H9 (cell line): Measurements from ENCODE around the gene MRPL45. TPM values are rescaled to one million over a fixed set of nuclear protein-coding genes. Genes with fewer than 3 reads are reported as not detected.

Experiments
- DNase-seq: peaks from one replicate; pipeline ENCODE4 v3.0.0-alpha.2; 2017
- H2AFZ ChIP-seq: one replicate; pipeline ENCODE4 v1.6.1; 2013; ENCODE audit warnings: mild to moderate bottlenecking, low read length, control low read depth, moderate library complexity
- H2AK5ac ChIP-seq: 2 replicates; pipeline ENCODE4 v1.6.1; 2013; ENCODE audit warnings: low read length, control low read depth, mixed read lengths; ENCODE audit not compliant: insufficient read length
- H2BK120ac ChIP-seq: one replicate; pipeline ENCODE4 v1.6.1; 2013; ENCODE audit warnings: low read depth, mild to moderate bottlenecking, low read length, control low read depth, inconsistent platforms; ENCODE audit not compliant: poor library complexity, severe bottlenecking
- H2BK12ac ChIP-seq: 2 replicates; pipeline ENCODE4 v1.6.1; 2013; ENCODE audit warnings: low read length, control low read depth, mixed read lengths, low read depth; ENCODE audit not compliant: insufficient read length
- H2BK15ac ChIP-seq: 2 replicates; pipeline ENCODE4 v1.6.1; 2013; ENCODE audit warnings: low read depth, low read length, control low read depth
- H2BK20ac ChIP-seq: one replicate; pipeline ENCODE4 v1.6.1; 2013; ENCODE audit warnings: low read depth, mild to moderate bottlenecking, low read length, control low read depth, inconsistent platforms; ENCODE audit not compliant: poor library complexity, severe bottlenecking
- H2BK5ac ChIP-seq: 2 replicates; pipeline ENCODE4 v1.6.1; 2013; ENCODE audit warnings: low read length, control low read depth, mixed read lengths; ENCODE audit not compliant: insufficient read length
- H3K14ac ChIP-seq: 2 replicates; pipeline ENCODE4 v1.6.1; 2013; ENCODE audit warnings: low read length, control low read depth; ENCODE audit not compliant: insufficient read depth
- H3K18ac ChIP-seq: 2 replicates; pipeline ENCODE4 v1.6.1; 2013; ENCODE audit warnings: low read depth, mild to moderate bottlenecking, mixed read lengths, low read length, control low read depth; ENCODE audit not compliant: insufficient read length
- H3K23ac ChIP-seq: 2 replicates; pipeline ENCODE4 v1.6.1; 2013; ENCODE audit warnings: low read length, control low read depth, mixed read lengths, low read depth; ENCODE audit not compliant: insufficient read length
- H3K23me2 ChIP-seq: 2 replicates; pipeline ENCODE4 v1.6.1; 2013; ENCODE audit warnings: low read depth, mild to moderate bottlenecking, mixed read lengths, low read length, control low read depth; ENCODE audit not compliant: insufficient read length, poor library complexity, severe bottlenecking
- H3K27ac ChIP-seq: 2 replicates; pipeline ENCODE4 v1.5.1; 2013; ENCODE audit warnings: low read length, control low read depth, mixed read lengths, low read depth; ENCODE audit not compliant: insufficient read length
- H3K27me3 ChIP-seq: 2 replicates; pipeline ENCODE4 v1.6.1; 2013; ENCODE audit warnings: low read length, control low read depth, inconsistent platforms; ENCODE audit not compliant: insufficient read depth
- H3K4ac ChIP-seq: 2 replicates; pipeline ENCODE4 v1.6.1; 2013; ENCODE audit warnings: low read depth, mild to moderate bottlenecking, control low read depth, inconsistent platforms, low read length, moderate library complexity
- H3K4me1 ChIP-seq: 2 replicates; pipeline ENCODE4 v1.6.1; 2013; ENCODE audit warnings: low read length, control low read depth, inconsistent platforms; ENCODE audit not compliant: insufficient read depth
- H3K4me2 ChIP-seq: 2 replicates; pipeline ENCODE4 v1.6.1; 2013; ENCODE audit warnings: low read length, control low read depth, mixed read lengths; ENCODE audit not compliant: insufficient read length, insufficient read depth
- H3K56ac ChIP-seq: 2 replicates; pipeline ENCODE4 v1.6.1; 2013; ENCODE audit warnings: low read depth, mild to moderate bottlenecking, mixed read lengths, low read length, control low read depth; ENCODE audit not compliant: insufficient read length
- H3K79me1 ChIP-seq: 2 replicates; pipeline ENCODE4 v1.6.1; 2013; ENCODE audit warnings: low read depth, mild to moderate bottlenecking, moderate library complexity, low read length, control low read depth, inconsistent platforms; ENCODE audit not compliant: insufficient read depth, poor library complexity, severe bottlenecking
- H3K79me2 ChIP-seq: 2 replicates; pipeline ENCODE4 v1.6.1; 2013; ENCODE audit warnings: low read length, control low read depth, inconsistent platforms; ENCODE audit not compliant: insufficient read depth
- H3K9ac ChIP-seq: 2 replicates; pipeline ENCODE4 v1.6.1; 2013; ENCODE audit warnings: low read length, control low read depth, mixed read lengths; ENCODE audit not compliant: insufficient read length; ENCODE audit errors: extremely low read depth
- H3K9me3 ChIP-seq: one replicate; pipeline ENCODE4 v1.6.1; 2013; ENCODE audit warnings: low read depth, low read length, inconsistent platforms; ENCODE audit not compliant: control insufficient read depth
- H3T11ph ChIP-seq: one replicate; pipeline ENCODE4 v1.6.1; 2013; ENCODE audit warnings: mild to moderate bottlenecking, low read length, control low read depth, inconsistent platforms
- H4K20me1 ChIP-seq: one replicate; pipeline ENCODE4 v1.6.1; 2013; ENCODE audit not compliant: control insufficient read depth, insufficient read length, insufficient read depth
- H4K5ac ChIP-seq: 2 replicates; pipeline ENCODE4 v1.6.1; 2013; ENCODE audit warnings: low read depth, mild to moderate bottlenecking, mixed read lengths, low read length, control low read depth; ENCODE audit not compliant: insufficient read length
- H4K8ac ChIP-seq: replicated peaks from 2 replicates; pipeline ENCODE4 v1.6.1; 2013; ENCODE audit warnings: low read length, control low read depth, mixed read lengths, low read depth; ENCODE audit not compliant: insufficient read length
- H4K91ac ChIP-seq: 2 replicates; pipeline ENCODE4 v1.6.1; 2013; ENCODE audit warnings: low read depth, mild to moderate bottlenecking, moderate library complexity, mixed read lengths, low read length, control low read depth; ENCODE audit not compliant: insufficient read length
- H3K27ac Mint-ChIP-seq, 3 experiments: 2 replicates in 2 of 3; 3 replicates in 1 of 3; pipeline ENCODE4 v1.8.0; 2020 to 2021; ENCODE audit warnings: mixed read lengths in 3 of 3, mild to moderate bottlenecking in 1 of 3, moderate library complexity in 1 of 3
- H3K27me3 Mint-ChIP-seq: 2 replicates; pipeline ENCODE4 v1.8.0; 2021; ENCODE audit warnings: low read depth, mild to moderate bottlenecking, moderate library complexity, mixed read lengths
- H3K36me3 Mint-ChIP-seq, 3 experiments: 2 replicates in 2 of 3; 3 replicates in 1 of 3; pipeline ENCODE4 v1.8.0; 2020 to 2021; ENCODE audit warnings: low read depth in 3 of 3, mixed read lengths in 3 of 3; ENCODE audit not compliant: insufficient read depth in 1 of 3
- H3K4me1 Mint-ChIP-seq, 2 experiments: 2 replicates each; pipeline ENCODE4 v1.8.0; 2020; ENCODE audit warnings: mixed read lengths in 2 of 2
- H3K4me3 Mint-ChIP-seq, 2 experiments: 2 replicates in 1 of 2; 3 replicates in 1 of 2; pipeline ENCODE4 v1.8.0; 2020 to 2021; ENCODE audit warnings: mild to moderate bottlenecking in 2 of 2, mixed read lengths in 2 of 2, moderate library complexity in 1 of 2
- H3K9me3 Mint-ChIP-seq, 2 experiments: 2 replicates in 1 of 2; 3 replicates in 1 of 2; pipeline ENCODE4 v1.8.0; 2020; ENCODE audit warnings: mild to moderate bottlenecking in 2 of 2, mixed read lengths in 2 of 2, moderate library complexity in 1 of 2
- CTCF ChIP-seq: fragments of 200-600 bp; sonication (generic); conservative IDR thresholded peaks from 3 replicates; pipeline ENCODE4 v1.8.0; 2021; ENCODE audit warnings: antibody characterized with exemption, mild to moderate bottlenecking
- WGBS: extraction: QIAGEN DNeasy Blood & Tissue Kit; methylation state at CpG from one replicate; pipeline ENCODE4 v1.1.7; 2013; ENCODE audit warnings: missing lambda C conversion rate, low lambda C conversion rate, mixed read lengths; ENCODE audit not compliant: insufficient read length; ENCODE audit errors: extremely low coverage; 5-methylcytosine and 5-hydroxymethylcytosine counted together
- total RNA-seq: library from RNA; stranded (reverse); gene quantifications from 2 replicates; pipeline ENCODE4 v1.2.1, GENCODE V29; 2021

The MRPL45 gene
- total RNA-seq, 1 experiment from 2014 or later, result 59.9 TPM

GRCh38 chr17:38336838-38337237, 39.9 kb downstream of the MRPL45 start:
- H4K8ac ChIP-seq, result no peak overlapping the region
- H2AFZ ChIP-seq, result no peak overlapping the region
- DNase-seq, result no peak
- no peak overlapping the region for H2BK120ac ChIP-seq
- H3K27ac ChIP-seq, result no peak overlapping the region
- H3K4me3 Mint-ChIP-seq, result no peak overlapping the region
- H3K23ac ChIP-seq, result no peak overlapping the region
- H3K9ac ChIP-seq, result no peak overlapping the region
- H4K20me1 ChIP-seq, result no peaks in the 10 kb centered on the region
- no peak overlapping the region for H4K91ac ChIP-seq
- H3K27me3 Mint-ChIP-seq, result peaks cover 9% of the 10 kb centered on the region; the same call in 1 of the 2 replicates
- H3K27me3 ChIP-seq, result no peaks in the 10 kb centered on the region; the same call in 1 of the 2 replicates
- no peak overlapping the region for H2BK5ac ChIP-seq
- H2BK20ac ChIP-seq, result no peak overlapping the region
- H3K79me2 ChIP-seq, result no peaks in the 10 kb centered on the region
- no peak overlapping the region for H3K56ac ChIP-seq
- H2BK15ac ChIP-seq, result no peak overlapping the region
- no peaks in the 10 kb centered on the region for H3K9me3 Mint-ChIP-seq
- H4K5ac ChIP-seq, result no peak overlapping the region
- H2BK12ac ChIP-seq, result no peak overlapping the region
- H3K4me1 Mint-ChIP-seq, result peaks cover 19 to 30% of the 10 kb centered on the region in 2 experiments
- H3K79me1 ChIP-seq, result no peaks in the 10 kb centered on the region
- no peak overlapping the region for H3K18ac ChIP-seq
- no peak for TF ChIP-seq CTCF
- WGBS, result no CpG with 5 or more reads among the region's 11 CpGs
- H3K4me2 ChIP-seq, result no peak overlapping the region
- H3K4ac ChIP-seq, result no peak overlapping the region
- H3K23me2 ChIP-seq, result no peaks in the 10 kb centered on the region
- no peak overlapping the region for H2AK5ac ChIP-seq
- peaks cover 6% of the 10 kb centered on the region; the same call in 1 of the 2 replicates for H3K4me1 ChIP-seq
- no peak overlapping the region for H3T11ph ChIP-seq
- no peak overlapping the region; a peak in 1 of 7 replicates for H3K27ac Mint-ChIP-seq
- no peak overlapping the region for H3K14ac ChIP-seq
- no peaks in the 10 kb centered on the region for H3K9me3 ChIP-seq
- H3K36me3 Mint-ChIP-seq, result no peaks in the 10 kb centered on the region
